ENCODE measurements around the gene ARFRP1.

- no peak for TF ChIP-seq EZH2 (IDR thresholded peaks at IDR 0.05; ENCODE audit: borderline replicate concordance, insufficient read depth, low read depth, low read length, poor library complexity, severe bottlenecking)
- no peak for TF ChIP-seq CTCF (IDR thresholded peaks at IDR 0.05)
Measured at GRCh38 chr20:63682384-63683139, 25.2 kb downstream of the ARFRP1 start.
